CD4-positive, alpha-beta T cell treated with Interleukin-4 for 4 hours (primary cell): ENCODE results near the gene QRICH2.
"Not testable (repeated sequence)": the region's sequence is repeated elsewhere in the genome, so short reads cannot be mapped to it uniquely, and the experiment has no call there.

ENCODE experiments used
- DNase-seq: peaks from one replicate; pipeline ENCODE4 v3.0.0-alpha.2; 2020

The QRICH2 gene

GRCh38 chr17:76307966-76308338 lies at the start of gene QRICH2:
TSS of gene QRICH2 (minus strand) at chr17:76308276. CDS start at chr17:76307998, 278 bp downstream.
- no peak for DNase-seq

GRCh38 chr17:76357597-76358158 lies 49.6 kb upstream of the QRICH2 start:
- DNase-seq = no peak

GRCh38 chr17:76356803-76357456 lies 48.9 kb upstream of the QRICH2 start:
- DNase-seq = no peak

- no peak for DNase-seq
Observed at GRCh38 chr17:76354747-76355310, 46.8 kb upstream of the QRICH2 start.

GRCh38 chr17:76354317-76354729 lies 46.2 kb upstream of the QRICH2 start:
- no peak for DNase-seq

- peak; percentile 85 for DNase-seq
Observed at GRCh38 chr17:76353599-76354316, 45.7 kb upstream of the QRICH2 start, which contains the start of gene PRPSAP1. TSS of gene PRPSAP1 (minus strand) at chr17:76353916. CDS start at chr17:76353703, 213 bp downstream.

- DNase-seq = no peak
Observed at GRCh38 chr17:76353004-76353598, 45.0 kb upstream of the QRICH2 start.

GRCh38 chr17:76351526-76352071 lies 43.5 kb upstream of the QRICH2 start:
- DNase-seq = no peak

GRCh38 chr17:76350463-76350862 lies 42.4 kb upstream of the QRICH2 start:
- no peak for DNase-seq

GRCh38 chr17:76346936-76347335 lies 38.9 kb upstream of the QRICH2 start:
- DNase-seq = not testable (repeated sequence)

GRCh38 chr17:76345377-76345974 lies 37.4 kb upstream of the QRICH2 start:
- no peak for DNase-seq

- DNase-seq = no peak
Observed at GRCh38 chr17:76343106-76343505, 35.0 kb upstream of the QRICH2 start.

GRCh38 chr17:76341301-76341700 lies 33.2 kb upstream of the QRICH2 start:
- DNase-seq = no peak

GRCh38 chr17:76337413-76337777 lies 29.3 kb upstream of the QRICH2 start:
- DNase-seq = no peak

- DNase-seq = no peak
Observed at GRCh38 chr17:76336756-76337412, 28.8 kb upstream of the QRICH2 start.

- no peak for DNase-seq
Observed at GRCh38 chr17:76335716-76336381, 27.8 kb upstream of the QRICH2 start.

GRCh38 chr17:76333673-76334505 lies 25.8 kb upstream of the QRICH2 start:
- no peak for DNase-seq

GRCh38 chr17:76331083-76331482 lies 23.0 kb upstream of the QRICH2 start:
- DNase-seq = no peak

GRCh38 chr17:76329664-76330063 lies 21.6 kb upstream of the QRICH2 start:
- DNase-seq = no peak

- DNase-seq = no peak
Observed at GRCh38 chr17:76327696-76328095, 19.6 kb upstream of the QRICH2 start.

- no peak for DNase-seq
Observed at GRCh38 chr17:76326306-76326705, 18.2 kb upstream of the QRICH2 start.
